ENCODE measurements around the gene HNRNPUL2. TPM values are rescaled to one million over a fixed set of nuclear protein-coding genes. Genes with fewer than 3 reads are reported as not detected.

HNRNPUL2 gene
- total RNA-seq, 1 donor from 2014 or later, result 58.6 TPM

- DNase-seq, result peak; percentile 36
- Mint-ChIP-seq H3K36me3 (ENCODE audit: unreplicated experiment) (no peaks in the 10 kb centered on the region), H3K27me3 (ENCODE audit: unreplicated experiment) (peaks cover 12% of the 10 kb centered on the region), H3K27ac (ENCODE audit: unreplicated experiment) (peak overlapping the region; percentile 91), H3K9me3 (ENCODE audit: unreplicated experiment) (peaks cover 13% of the 10 kb centered on the region), H3K4me1 (ENCODE audit: low read depth, unreplicated experiment) (peaks cover 19% of the 10 kb centered on the region), H3K4me3 (ENCODE audit: unreplicated experiment) (peak overlapping the region; percentile 95)
- TF ChIP-seq CTCF (IDR thresholded peaks at IDR 0.05; ENCODE audit: partially characterized antibody, unreplicated experiment), result no peak
Measured at GRCh38 chr11:62726156-62726914, 922 bp downstream of the HNRNPUL2 start.

- no peak for TF ChIP-seq CTCF (IDR thresholded peaks at IDR 0.05; ENCODE audit: partially characterized antibody, unreplicated experiment)
- H3K27ac Mint-ChIP-seq (ENCODE audit: unreplicated experiment), result peak overlapping the region; percentile 91
- H3K4me3 Mint-ChIP-seq (ENCODE audit: unreplicated experiment), result peak overlapping the region; percentile 95
- peaks cover 9% of the 10 kb centered on the region for H3K27me3 Mint-ChIP-seq (ENCODE audit: unreplicated experiment)
- peaks cover 13% of the 10 kb centered on the region for H3K9me3 Mint-ChIP-seq (ENCODE audit: unreplicated experiment)
- H3K4me1 Mint-ChIP-seq (ENCODE audit: low read depth, unreplicated experiment), result peaks cover 19% of the 10 kb centered on the region
- H3K36me3 Mint-ChIP-seq (ENCODE audit: unreplicated experiment), result peaks cover 3% of the 10 kb centered on the region
- no peak for DNase-seq
Measured at GRCh38 chr11:62725646-62726045, 1.6 kb downstream of the HNRNPUL2 start.

- peaks cover 3% of the 10 kb centered on the region for H3K36me3 Mint-ChIP-seq (ENCODE audit: unreplicated experiment)
- peak overlapping the region; percentile 95 for H3K4me3 Mint-ChIP-seq (ENCODE audit: unreplicated experiment)
- H3K27ac Mint-ChIP-seq (ENCODE audit: unreplicated experiment), result no peak overlapping the region
- no peak for TF ChIP-seq CTCF (IDR thresholded peaks at IDR 0.05; ENCODE audit: partially characterized antibody, unreplicated experiment)
- peaks cover 19% of the 10 kb centered on the region for H3K4me1 Mint-ChIP-seq (ENCODE audit: low read depth, unreplicated experiment)
- peaks cover 9% of the 10 kb centered on the region for H3K27me3 Mint-ChIP-seq (ENCODE audit: unreplicated experiment)
- peaks cover 12% of the 10 kb centered on the region for H3K9me3 Mint-ChIP-seq (ENCODE audit: unreplicated experiment)
- DNase-seq, result no peak
Measured at GRCh38 chr11:62724171-62724570, 3.1 kb downstream of the HNRNPUL2 start.

GRCh38 chr11:62721994-62722393 lies 5.3 kb downstream of the HNRNPUL2 start:
- no peak for TF ChIP-seq CTCF (IDR thresholded peaks at IDR 0.05; ENCODE audit: partially characterized antibody, unreplicated experiment)
- Mint-ChIP-seq H3K4me3 (ENCODE audit: unreplicated experiment) (peak overlapping the region; percentile 37), H3K36me3 (ENCODE audit: unreplicated experiment) (peaks cover 8% of the 10 kb centered on the region), H3K27ac (ENCODE audit: unreplicated experiment) (peak overlapping the region; percentile 38), H3K9me3 (ENCODE audit: unreplicated experiment) (peaks cover 7% of the 10 kb centered on the region), H3K27me3 (ENCODE audit: unreplicated experiment) (peaks cover 6% of the 10 kb centered on the region), H3K4me1 (ENCODE audit: low read depth, unreplicated experiment) (peaks cover 18% of the 10 kb centered on the region)
- no peak for DNase-seq

- H3K27me3 Mint-ChIP-seq (ENCODE audit: unreplicated experiment), result no peaks in the 10 kb centered on the region
- H3K4me3 Mint-ChIP-seq (ENCODE audit: unreplicated experiment), result no peak overlapping the region
- peaks cover 2% of the 10 kb centered on the region for H3K9me3 Mint-ChIP-seq (ENCODE audit: unreplicated experiment)
- H3K36me3 Mint-ChIP-seq (ENCODE audit: unreplicated experiment), result peaks cover 8% of the 10 kb centered on the region
- H3K4me1 Mint-ChIP-seq (ENCODE audit: low read depth, unreplicated experiment), result peaks cover 10% of the 10 kb centered on the region
- TF ChIP-seq CTCF (IDR thresholded peaks at IDR 0.05; ENCODE audit: partially characterized antibody, unreplicated experiment), result no peak
- no peak for DNase-seq
- peak overlapping the region; percentile 1 for H3K27ac Mint-ChIP-seq (ENCODE audit: unreplicated experiment)
Measured at GRCh38 chr11:62719302-62719978, 7.8 kb downstream of the HNRNPUL2 start.

All from glutamatergic neuron (in vitro differentiated cells).